Measurements from ENCODE around the gene NDUFB6. TPM values are rescaled to one million over a fixed set of nuclear protein-coding genes. Genes with fewer than 3 reads are reported as not detected.

Gene NDUFB6
- total and polyA plus RNA-seq, 10 of the 15 experiments (the other 5 are each of a cell fraction or from before 2014, with no cell fraction given) = 26.3 to 269 (median 61.4) TPM

- TF ChIP-seq IRF5 (IDR thresholded peaks at IDR 0.05; ENCODE audit: borderline replicate concordance) (no peak), CREB1 (IDR thresholded peaks at IDR 0.05; ENCODE audit: low read depth) (no peak), CEBPZ (IDR thresholded peaks at IDR 0.05; ENCODE audit: low read depth, low read length) (no peak), PRDM15 (CRISPR knock-in tag; IDR thresholded peaks at IDR 0.05) (no peak)
These were observed 17.5 kb upstream of the NDUFB6 start (continued) for GRCh38 chr9:32590476-32590875.

All from GM12878 (cell line).